NCI-H524 (cell line): ENCODE measurements around the gene TYROBP.
A peak's percentile ranks its signal among the peaks of the same experiment; 100 is the strongest.
"Not testable (repeated sequence)": the region's sequence is repeated elsewhere in the genome, so short reads cannot be mapped to it uniquely, and the experiment has no call there.

Experiments
- DNase-seq, 2 experiments: peaks; one replicate each; lab custom pipeline; 2025; lab: John Stamatoyannopoulos, UW

The TYROBP gene

GRCh38 chr19:35899547-35900214 is 8.4 kb downstream of the TYROBP start:
- peak; percentile 77 to 85 for DNase-seq

- DNase-seq: no peak
Measured at GRCh38 chr19:35898499-35898809, 9.6 kb downstream of the TYROBP start.

GRCh38 chr19:35897706-35898451 is 10.2 kb downstream of the TYROBP start:
- DNase-seq: no peak

- DNase-seq: no peak
Measured at GRCh38 chr19:35896643-35897040, 11.5 kb downstream of the TYROBP start.

- no peak for DNase-seq
Measured at GRCh38 chr19:35895911-35896642, 12.0 kb downstream of the TYROBP start.

GRCh38 chr19:35894342-35894741 is 13.8 kb downstream of the TYROBP start:
- DNase-seq: no peak

- not testable (repeated sequence) for DNase-seq
Measured at GRCh38 chr19:35891819-35892218, 16.3 kb downstream of the TYROBP start.

- no peak for DNase-seq
Measured at GRCh38 chr19:35890113-35890650, 17.9 kb downstream of the TYROBP start.

GRCh38 chr19:35889370-35890112 is 18.6 kb downstream of the TYROBP start:
- DNase-seq: no peak

GRCh38 chr19:35888398-35888797 is 19.7 kb downstream of the TYROBP start:
- no peak for DNase-seq

- no peak for DNase-seq
Measured at GRCh38 chr19:35887197-35887596, 20.9 kb downstream of the TYROBP start.

GRCh38 chr19:35885904-35886303 is 22.2 kb downstream of the TYROBP start:
- no peak for DNase-seq

GRCh38 chr19:35885225-35885738 is 22.8 kb downstream of the TYROBP start:
- DNase-seq: no peak

- no peak for DNase-seq
Measured at GRCh38 chr19:35883882-35884281, 24.2 kb downstream of the TYROBP start.

- DNase-seq: peak; percentile 92 to 94
Measured at GRCh38 chr19:35882114-35882832, 25.8 kb downstream of the TYROBP start.

GRCh38 chr19:35879770-35880317 is 28.3 kb downstream of the TYROBP start:
- DNase-seq: peak; percentile 76 to 84

- no peak for DNase-seq
Measured at GRCh38 chr19:35879068-35879467, 29.0 kb downstream of the TYROBP start.

GRCh38 chr19:35874392-35874930 is 33.6 kb downstream of the TYROBP start:
- no peak for DNase-seq

- no peak for DNase-seq
Measured at GRCh38 chr19:35872180-35872579, 35.9 kb downstream of the TYROBP start.

GRCh38 chr19:35871611-35872010 is 36.5 kb downstream of the TYROBP start:
- no peak for DNase-seq

- no peak for DNase-seq
Measured at GRCh38 chr19:35870798-35871197, 37.3 kb downstream of the TYROBP start.
